WTC11 (cell line): ENCODE measurements around the gene ZNF738. TPM values are rescaled to one million over a fixed set of nuclear protein-coding genes. Genes with fewer than 3 reads are reported as not detected.

Source experiments
- ATAC-seq: fragments of 200-7000 bp; cut with Tn5 transposase; 2 replicates; pipeline ENCODE4 v1.10.0; 2021; ENCODE audit warnings: mild to moderate bottlenecking, moderate library complexity
- CTCF ChIA-PET: fragments of 300-600 bp; sonication (Branson Sonifier 250); formaldehyde crosslinking; loops from one replicate; lab custom pipeline; 2021; ENCODE audit warnings: antibody characterized with exemption; lab: Charles Lee
- POLR2A ChIA-PET: fragments of 350-600 bp; sonication (Branson Sonifier 250); formaldehyde crosslinking; loops from one replicate; lab custom pipeline; 2021; ENCODE audit warnings: antibody characterized with exemption; lab: Charles Lee
- DNase-seq: peaks from one replicate; pipeline ENCODE4 v3.0.0; 2021; ENCODE audit warnings: low spot score
- H3K27ac Mint-ChIP-seq: 2 replicates; pipeline ENCODE4 v1.8.0; 2021; ENCODE audit warnings: mixed read lengths
- H3K27me3 Mint-ChIP-seq: 2 replicates; pipeline ENCODE4 v1.8.0; 2021; ENCODE audit warnings: low read depth, mild to moderate bottlenecking, moderate library complexity, mixed read lengths
- H3K36me3 Mint-ChIP-seq: 2 replicates; pipeline ENCODE4 v1.8.0; 2021; ENCODE audit warnings: mixed read lengths
- H3K4me1 Mint-ChIP-seq: 2 replicates; pipeline ENCODE4 v1.8.0; 2022; ENCODE audit warnings: mixed read lengths
- H3K4me3 Mint-ChIP-seq: 2 replicates; pipeline ENCODE4 v1.8.0; 2021; ENCODE audit warnings: mild to moderate bottlenecking, moderate library complexity, mixed read lengths
- H3K9me3 Mint-ChIP-seq: 2 replicates; pipeline ENCODE4 v1.8.0; 2021; ENCODE audit warnings: mixed read lengths
- ATF2 ChIP-seq: sonication (generic); formaldehyde crosslinking; IDR thresholded peaks from 2 replicates; pipeline ENCODE4 v1.8.1; 2022; ENCODE audit warnings: low read depth, missing genetic modification reagents, borderline replicate concordance
- CBFB ChIP-seq: sonication (generic); formaldehyde crosslinking; IDR thresholded peaks from 2 replicates; pipeline ENCODE4 v1.8.1; 2022; ENCODE audit warnings: mild to moderate bottlenecking, low read depth, missing genetic modification reagents
- CDX4 ChIP-seq: fragments of 250-450 bp; sonication (Bioruptor Pico); IDR thresholded peaks from 2 replicates; pipeline ENCODE4 v1.9.0; 2021; ENCODE audit warnings: moderate library complexity, mild to moderate bottlenecking, inconsistent platforms, borderline replicate concordance
- ELF4 ChIP-seq: sonication (generic); formaldehyde crosslinking; IDR thresholded peaks from 2 replicates; pipeline ENCODE4 v1.8.1; 2022; ENCODE audit warnings: low read depth, mild to moderate bottlenecking, moderate library complexity, missing genetic modification reagents
- EMX1 ChIP-seq: fragments of 250-450 bp; sonication (Bioruptor Pico); IDR thresholded peaks from 2 replicates; pipeline ENCODE4 v1.8.0; 2021; ENCODE audit warnings: mild to moderate bottlenecking
- ERG ChIP-seq: fragments of 250-450 bp; sonication (Bioruptor Pico); IDR thresholded peaks from 2 replicates; pipeline ENCODE4 v1.8.0; 2021; ENCODE audit warnings: mild to moderate bottlenecking
- FOXJ3 ChIP-seq: sonication (generic); formaldehyde crosslinking; IDR thresholded peaks from 2 replicates; pipeline ENCODE4 v1.9.0; 2021; ENCODE audit warnings: missing genetic modification reagents, mild to moderate bottlenecking, borderline replicate concordance
- HMGXB4 ChIP-seq: sonication (generic); formaldehyde crosslinking; IDR thresholded peaks from 2 replicates; pipeline ENCODE4 v1.8.1; 2023; ENCODE audit warnings: mild to moderate bottlenecking, moderate library complexity, missing genetic modification reagents
- IRF1 ChIP-seq: sonication (generic); formaldehyde crosslinking; IDR thresholded peaks from 2 replicates; pipeline ENCODE4 v1.8.0; 2023; ENCODE audit warnings: missing genetic modification reagents
- MXD4 ChIP-seq: fragments of 250-450 bp; sonication (Bioruptor Pico); IDR thresholded peaks from 2 replicates; pipeline ENCODE4 v1.8.0; 2021; ENCODE audit warnings: mild to moderate bottlenecking, moderate library complexity, borderline replicate concordance
- NFATC4 ChIP-seq: fragments of 250-450 bp; sonication (Bioruptor Pico); IDR thresholded peaks from 2 replicates; pipeline ENCODE4 v1.9.0; 2021; ENCODE audit warnings: mild to moderate bottlenecking
- NFYB ChIP-seq: sonication (generic); formaldehyde crosslinking; conservative IDR thresholded peaks from 2 replicates; pipeline ENCODE4 v1.8.0; 2022; ENCODE audit warnings: low read depth, missing genetic modification reagents
- PRDM15 ChIP-seq: sonication (generic); formaldehyde crosslinking; IDR thresholded peaks from 2 replicates; pipeline ENCODE4 v1.8.0; 2022; ENCODE audit warnings: missing genetic modification reagents
- RELA ChIP-seq: sonication (generic); formaldehyde crosslinking; IDR thresholded peaks from 2 replicates; pipeline ENCODE4 v1.8.1; 2022; ENCODE audit warnings: missing genetic modification reagents, mild to moderate bottlenecking, borderline replicate concordance
- TCF7 ChIP-seq: sonication (generic); formaldehyde crosslinking; IDR thresholded peaks from 2 replicates; pipeline ENCODE4 v1.8.0; 2022; ENCODE audit warnings: mild to moderate bottlenecking, low read depth, missing genetic modification reagents, moderate library complexity
- ZBTB21 ChIP-seq: sonication (generic); formaldehyde crosslinking; IDR thresholded peaks from 2 replicates; pipeline ENCODE4 v1.8.1; 2023; ENCODE audit warnings: mild to moderate bottlenecking, missing genetic modification reagents, borderline replicate concordance
- ZBTB43 ChIP-seq: sonication (generic); formaldehyde crosslinking; IDR thresholded peaks from 2 replicates; pipeline ENCODE4 v1.8.1; 2023; ENCODE audit warnings: mild to moderate bottlenecking, missing genetic modification reagents
- ZNF121 ChIP-seq: sonication (generic); formaldehyde crosslinking; IDR thresholded peaks from 2 replicates; pipeline ENCODE4 v1.8.0; 2023; ENCODE audit warnings: missing genetic modification reagents
- ZNF263 ChIP-seq: sonication (generic); formaldehyde crosslinking; IDR thresholded peaks from 2 replicates; pipeline ENCODE4 v1.8.1; 2022; ENCODE audit warnings: low read depth, mild to moderate bottlenecking, moderate library complexity, missing genetic modification reagents
- ZNF396 ChIP-seq: fragments of 250-450 bp; sonication (Bioruptor Pico); IDR thresholded peaks from 2 replicates; pipeline ENCODE4 v1.8.0; 2021; ENCODE audit warnings: mild to moderate bottlenecking, moderate library complexity, borderline replicate concordance
- total RNA-seq: library from RNA; stranded (reverse); gene quantifications from 3 replicates; pipeline ENCODE4 v1.2.3, GENCODE V29; 2021

ZNF738 gene
- total RNA-seq, 1 experiment from 2014 or later = 49.7 TPM

GRCh38 chr19:21321134-21321533 is 37.7 kb upstream of the ZNF738 start:
- Mint-ChIP-seq H3K9me3 (peaks cover 9% of the 10 kb centered on the region), H3K4me1 (peaks cover 55% of the 10 kb centered on the region), H3K4me3 (no peak overlapping the region), H3K27me3 (no peaks in the 10 kb centered on the region), H3K36me3 (peaks cover 15% of the 10 kb centered on the region), H3K27ac (peak overlapping the region; percentile 63; the same call in 1 of the 2 replicates)
- DNase-seq (no peak), ATAC-seq (no peak)
- CTCF ChIA-PET = no interaction called here
- TF ChIP-seq TCF7 (CRISPR knock-in tag) = no peak
- TF ChIP-seq CBFB (CRISPR knock-in tag) = no peak
- no peak for TF ChIP-seq ZNF396 (CRISPR knock-in tag)
- TF ChIP-seq RELA (CRISPR knock-in tag) = no peak
- TF ChIP-seq EMX1 (CRISPR knock-in tag) = no peak
- TF ChIP-seq MXD4 (CRISPR knock-in tag) = no peak
- no peak for TF ChIP-seq NFYB (CRISPR knock-in tag)
- TF ChIP-seq ZBTB43 = no peak
- no peak for TF ChIP-seq ZBTB21
- TF ChIP-seq ZNF263 = no peak
- no peak for TF ChIP-seq HMGXB4 (CRISPR knock-in tag)
- TF ChIP-seq ZNF121 = no peak
- TF ChIP-seq PRDM15 (CRISPR knock-in tag) = no peak
- TF ChIP-seq IRF1 = no peak
- no peak for TF ChIP-seq FOXJ3 (CRISPR knock-in tag)
- no peak for TF ChIP-seq ERG (CRISPR knock-in tag)
- TF ChIP-seq ATF2 = no peak
- TF ChIP-seq ELF4 (CRISPR knock-in tag) = no peak
- no peak for TF ChIP-seq CDX4 (CRISPR knock-in tag)
- TF ChIP-seq NFATC4 (CRISPR knock-in tag) = no peak
- POLR2A ChIA-PET = interaction anchor here (1.0 kb wide), 1 partner anchor 8 kb away, joined by 4 read pairs; the partner anchor contains the start of gene ZNF708
